HG03442 (cell line): ENCODE data around the gene ETV2.
A peak's percentile ranks its signal among the peaks of the same experiment; 100 is the strongest.
"Not testable (repeated sequence)": the region's sequence is repeated elsewhere in the genome, so short reads cannot be mapped to it uniquely, and the experiment has no call there.

Experiments used
- ATAC-seq: cut with Tn5 transposase; IDR thresholded peaks from one replicate; pipeline ENCODE4 v1.9.1; 2021; ENCODE audit warnings: mild to moderate bottlenecking, moderate library complexity; ENCODE audit not compliant: unreplicated experiment

ETV2 gene

GRCh38 chr19:35654828-35655227, 13.3 kb downstream of the ETV2 start:
- ATAC-seq = not testable (repeated sequence)

GRCh38 chr19:35655600-35655999, 14.1 kb downstream of the ETV2 start:
- no peak for ATAC-seq

GRCh38 chr19:35656700-35657099, 15.2 kb downstream of the ETV2 start:
- ATAC-seq = no peak

- ATAC-seq = no peak
These were observed 16.6 kb downstream of the ETV2 start for GRCh38 chr19:35657904-35658700.

- ATAC-seq = no peak
These were observed 20.4 kb downstream of the ETV2 start for GRCh38 chr19:35661995-35662340.

GRCh38 chr19:35663981-35664380, 22.4 kb downstream of the ETV2 start:
- no peak for ATAC-seq

- no peak for ATAC-seq
These were observed 23.6 kb downstream of the ETV2 start for GRCh38 chr19:35665157-35665556.

- no peak for ATAC-seq
These were observed 24.1 kb downstream of the ETV2 start for GRCh38 chr19:35665604-35666003.

- no peak for ATAC-seq
These were observed 24.8 kb downstream of the ETV2 start, which contains the start of gene UPK1A for GRCh38 chr19:35666251-35666913. Gene UPK1A (plus strand): TSS chr19:35666517. CDS start chr19:35666813, 296 bp downstream.

- ATAC-seq = no peak
These were observed 28.0 kb downstream of the ETV2 start for GRCh38 chr19:35669566-35669965.

GRCh38 chr19:35669974-35670373, 28.4 kb downstream of the ETV2 start:
- no peak for ATAC-seq

- ATAC-seq = no peak
These were observed 29.1 kb downstream of the ETV2 start for GRCh38 chr19:35670686-35671085.

- no peak for ATAC-seq
These were observed 30.3 kb downstream of the ETV2 start for GRCh38 chr19:35671818-35672217.

- ATAC-seq = no peak
These were observed 31.7 kb downstream of the ETV2 start for GRCh38 chr19:35673121-35673804.

- ATAC-seq = no peak
These were observed 34.1 kb downstream of the ETV2 start for GRCh38 chr19:35675589-35676140.

GRCh38 chr19:35689836-35690235, 48.3 kb downstream of the ETV2 start:
- no peak for ATAC-seq

GRCh38 chr19:35691106-35691505, 49.6 kb downstream of the ETV2 start:
- ATAC-seq = not testable (repeated sequence)

- no peak for ATAC-seq
These were observed 50.5 kb downstream of the ETV2 start for GRCh38 chr19:35692010-35692409.

GRCh38 chr19:35693422-35693821, 51.9 kb downstream of the ETV2 start:
- no peak for ATAC-seq

GRCh38 chr19:35693835-35694599, 52.5 kb downstream of the ETV2 start:
- peak; percentile 75 for ATAC-seq
